Endodermal cell (in vitro differentiated cells): Measurements from ENCODE around the gene SAMD7. TPM values are rescaled to one million over a fixed set of nuclear protein-coding genes. Genes with fewer than 3 reads are reported as not detected.

ENCODE experiments used
- DNase-seq: peaks from one replicate; pipeline ENCODE4 v3.0.0-alpha.2; 2017
- H3K27ac ChIP-seq: 2 replicates; pipeline ENCODE4 v1.5.1; 2013; ENCODE audit warnings: mild to moderate bottlenecking, low read depth, low read length, moderate library complexity
- H3K27me3 ChIP-seq: 2 replicates; pipeline ENCODE4 v1.6.1; 2013; ENCODE audit warnings: mild to moderate bottlenecking, low read length, moderate library complexity; ENCODE audit not compliant: insufficient read depth, control insufficient read depth, poor library complexity, severe bottlenecking
- H3K36me3 ChIP-seq: 2 replicates; pipeline ENCODE4 v1.7.0; 2013; ENCODE audit warnings: mild to moderate bottlenecking, low read length, moderate library complexity; ENCODE audit not compliant: control insufficient read depth, insufficient read depth
- H3K4me1 ChIP-seq: one replicate; pipeline ENCODE4 v1.7.0; 2013; ENCODE audit warnings: low read length; ENCODE audit not compliant: control insufficient read depth, insufficient read depth
- H3K4me3 ChIP-seq: 2 replicates; pipeline ENCODE4 v1.5.1; 2013; ENCODE audit warnings: mild to moderate bottlenecking, low read length, moderate library complexity
- H3K9ac ChIP-seq: 2 replicates; pipeline ENCODE4 v1.6.1; 2013; ENCODE audit warnings: mild to moderate bottlenecking, low read length, moderate library complexity; ENCODE audit not compliant: poor library complexity, severe bottlenecking; ENCODE audit errors: extremely low read depth
- H3K9me3 ChIP-seq: 2 replicates; pipeline ENCODE4 v1.6.1; 2013; ENCODE audit warnings: mild to moderate bottlenecking, low read length, moderate library complexity; ENCODE audit not compliant: control insufficient read depth
- H3K27ac Mint-ChIP-seq: 2 replicates; pipeline ENCODE4 v1.8.0; 2020; ENCODE audit warnings: mixed read lengths
- H3K27me3 Mint-ChIP-seq: 2 replicates; pipeline ENCODE4 v1.8.0; 2021; ENCODE audit warnings: mild to moderate bottlenecking, mixed read lengths; ENCODE audit not compliant: insufficient read depth
- H3K36me3 Mint-ChIP-seq: 2 replicates; pipeline ENCODE4 v1.8.0; 2020; ENCODE audit warnings: low read depth, mixed read lengths
- H3K4me1 Mint-ChIP-seq: 2 replicates; pipeline ENCODE4 v1.8.0; 2020; ENCODE audit warnings: mixed read lengths
- H3K4me3 Mint-ChIP-seq: 2 replicates; pipeline ENCODE4 v1.8.0; 2020; ENCODE audit warnings: mild to moderate bottlenecking, moderate library complexity, mixed read lengths
- H3K9me3 Mint-ChIP-seq: 2 replicates; pipeline ENCODE4 v1.8.0; 2020; ENCODE audit warnings: mild to moderate bottlenecking, mixed read lengths
- CTCF ChIP-seq: fragments of 200-600 bp; sonication (generic); conservative IDR thresholded peaks from 2 replicates; pipeline ENCODE4 v1.5.0; 2021; ENCODE audit warnings: antibody characterized with exemption, mild to moderate bottlenecking
- WGBS, 2 experiments: methylation state at CpG; one replicate each; pipeline versions ENCODE4 v1.1.5 to v1.1.7; 2013; ENCODE audit warnings: missing lambda C conversion rate in 2 of 2, mixed read lengths in 1 of 2; ENCODE audit not compliant: insufficient coverage in 1 of 2, insufficient read length in 1 of 2; 5-methylcytosine and 5-hydroxymethylcytosine counted together
- long read RNA-seq, 4 experiments: library from polyadenylated mRNA in 2 of 4; library from RNA in 1 of 4; library from capped mRNA in 1 of 4; stranded (forward) in 3 of 4; unstranded in 1 of 4; transcript quantifications; one replicate each; pipeline ENCODE4 v2.0.0, GENCODE V29; 2020 to 2021; ENCODE audit warnings: inconsistent platforms in 1 of 4
- polyA plus RNA-seq, 2 experiments: library from polyadenylated mRNA; stranded (reverse); fragments of 50-300 nt; gene quantifications; one replicate each; pipeline ENCODE4 v1.2.3, GENCODE V29; 2013
- total RNA-seq, 2 donors: library from RNA; stranded (reverse); fragmentation: NEBNext Ultra II Directional in 1 of 2; extraction: Animal tissue kit (Norgen Biotek cat#: 25700) in 1 of 2; gene quantifications; 2 replicates in 1 of 2; 3 replicates in 1 of 2; pipeline ENCODE4 v1.2.1, GENCODE V29; 2021

Gene SAMD7
- not detected for total RNA-seq
- not detected for polyA plus RNA-seq (2013, experiment 1 of 2)
- polyA plus RNA-seq (2013, experiment 2 of 2), result not detected
- long read RNA-seq, experiment 1, result 0 reads
- long read RNA-seq, experiment 2, result 0 reads
- long read RNA-seq, experiment 3, result 0 reads
- long read RNA-seq, experiment 4, result 0 reads

- H3K27me3 ChIP-seq, result no peaks in the 10 kb centered on the region
- H3K9me3 ChIP-seq, result no peaks in the 10 kb centered on the region
- H3K27ac ChIP-seq, result no peak within 1 kb of the TSS
- H3K4me3 ChIP-seq, result no peak within 1 kb of the TSS
- H3K9ac ChIP-seq, result no peak within 1 kb of the TSS
- Mint-ChIP-seq H3K27me3 (no peaks in the 10 kb centered on the region), H3K4me1 (peaks cover 6% of the 10 kb centered on the region), H3K4me3 (no peak within 1 kb of the TSS), H3K36me3 (no peaks in the 10 kb centered on the region), H3K9me3 (no peaks in the 10 kb centered on the region), H3K27ac (no peak within 1 kb of the TSS)
- H3K36me3 ChIP-seq, result no peaks in the 10 kb centered on the region
- no peaks in the 10 kb centered on the region for H3K4me1 ChIP-seq
- 100% methylated on average over 1 of the region's 1 CpG; no CpG with 5 or more reads in 1 of the 2 experiments for WGBS, 2 experiments
- no peak for TF ChIP-seq CTCF
- no peak for DNase-seq
These were observed at the start of gene SAMD7 for GRCh38 chr3:169911272-169911671. Gene SAMD7, plus strand, starts transcription at chr3:169911572. Its CDS starts 7,927 bp downstream, at chr3:169919499.

- no peaks in the 10 kb centered on the region for H3K9me3 ChIP-seq
- TF ChIP-seq CTCF, result no peak
- no peak overlapping the region for H3K4me3 ChIP-seq
- no peaks in the 10 kb centered on the region for H3K27me3 ChIP-seq
- WGBS, 2 experiments, result 49 to 63% methylated on average over 5 of the region's 5 CpGs
- H3K36me3 Mint-ChIP-seq, result no peaks in the 10 kb centered on the region
- H3K27me3 Mint-ChIP-seq, result no peaks in the 10 kb centered on the region
- DNase-seq, result peak; percentile 82
- no peak overlapping the region for H3K27ac Mint-ChIP-seq
- no peaks in the 10 kb centered on the region for H3K36me3 ChIP-seq
- H3K4me1 ChIP-seq, result no peaks in the 10 kb centered on the region
- H3K9ac ChIP-seq, result no peak overlapping the region
- no peak overlapping the region for H3K4me3 Mint-ChIP-seq
- H3K9me3 Mint-ChIP-seq, result no peaks in the 10 kb centered on the region
- no peak overlapping the region for H3K27ac ChIP-seq
- H3K4me1 Mint-ChIP-seq, result peaks cover 11% of the 10 kb centered on the region
These were observed 49.5 kb upstream of the SAMD7 start for GRCh38 chr3:169861871-169862270.

GRCh38 chr3:169863458-169863899, 47.9 kb upstream of the SAMD7 start:
- WGBS, 2 experiments, result 7 to 12% methylated on average over 2 to 6 of the region's 6 CpGs
- Histone ChIP-seq H3K36me3 (no peaks in the 10 kb centered on the region), H3K27ac (no peak overlapping the region), H3K27me3 (no peaks in the 10 kb centered on the region), H3K4me1 (no peaks in the 10 kb centered on the region), H3K9me3 (no peaks in the 10 kb centered on the region), H3K9ac (no peak overlapping the region), H3K4me3 (no peak overlapping the region)
- no peaks in the 10 kb centered on the region for H3K9me3 Mint-ChIP-seq
- H3K4me3 Mint-ChIP-seq, result no peak overlapping the region
- DNase-seq, result peak; percentile 93
- no peaks in the 10 kb centered on the region for H3K27me3 Mint-ChIP-seq
- H3K27ac Mint-ChIP-seq, result no peak overlapping the region
- peaks cover 11% of the 10 kb centered on the region for H3K4me1 Mint-ChIP-seq
- H3K36me3 Mint-ChIP-seq, result no peaks in the 10 kb centered on the region
- TF ChIP-seq CTCF, result peak; percentile 96
